NCI-H2227 (cell line): ENCODE measurements around the gene CSPG4.

ENCODE experiments used
- DNase-seq: peaks from one replicate; lab custom pipeline; 2025; ENCODE audit not compliant: unreplicated experiment; lab: John Stamatoyannopoulos, UW

Gene CSPG4

DNA sequence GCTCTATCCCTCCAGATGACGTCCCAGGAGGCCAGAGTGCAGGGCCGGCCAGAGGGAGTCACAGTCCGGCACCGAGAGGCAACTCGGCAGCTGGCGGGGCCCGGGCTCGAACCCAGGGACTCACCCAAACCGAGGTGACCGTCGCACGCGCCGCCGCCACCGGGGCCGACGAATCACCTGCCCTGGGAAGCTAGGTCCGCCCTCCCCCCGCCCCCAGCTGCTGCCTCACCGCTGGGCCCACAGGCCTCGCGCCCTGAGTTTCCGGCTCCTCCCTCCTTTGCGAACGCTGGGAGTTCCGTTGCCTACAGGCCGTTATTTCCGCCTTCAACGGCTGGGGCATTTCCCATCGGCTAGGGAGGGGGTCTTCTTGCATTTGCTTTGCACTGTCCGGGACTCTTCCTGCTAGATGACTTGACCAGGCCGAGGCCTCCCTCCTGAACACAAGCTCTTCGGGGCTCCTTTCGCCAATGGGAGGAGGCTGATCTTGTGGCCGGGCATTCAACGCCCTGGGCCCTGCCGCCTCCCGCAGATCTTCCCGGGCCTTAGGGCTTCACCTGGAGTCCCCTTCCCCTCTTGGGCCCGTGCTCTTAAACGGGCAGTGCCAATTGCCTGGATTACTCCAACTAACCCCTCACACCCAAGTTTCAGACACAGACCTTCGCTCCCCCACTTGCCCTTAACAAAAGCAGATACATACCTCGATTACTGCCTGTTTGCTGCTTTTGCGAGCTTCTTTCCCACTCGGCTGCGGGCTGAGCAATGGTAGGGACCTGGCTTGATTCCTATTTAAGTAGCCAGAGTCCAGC, 86.9 kb downstream of the CSPG4 start, which contains the start of gene SNUPN:
Gene SNUPN (minus strand): TSS at position 184 of the 806 bp plus-strand sequence. CDS start 4,674 bp downstream, outside the sequence.
- DNase-seq: peak; percentile 95
